SU-DHL-6 (cell line): ENCODE measurements around the gene GNL2.

Source experiments
- H2AFZ ChIP-seq: fragments of 200-600 bp; sonication (generic); 2 replicates; pipeline ENCODE4 v1.6.1; 2014; ENCODE audit warnings: low read depth, mild to moderate bottlenecking, moderate library complexity, mixed read lengths, antibody characterized with exemption, low read length; ENCODE audit not compliant: severe bottlenecking
- H3F3A ChIP-seq: fragments of 200-600 bp; shearing (Covaris generic); 2 replicates; pipeline ENCODE4 v1.6.0; 2016; ENCODE audit warnings: antibody characterized with exemption, mild to moderate bottlenecking; ENCODE audit not compliant: insufficient read depth
- H3K27ac ChIP-seq: fragments of 200-600 bp; sonication (generic); 2 replicates; pipeline ENCODE4 v1.5.1; 2016; ENCODE audit warnings: low read depth, mild to moderate bottlenecking, low read length, moderate library complexity, mixed read lengths
- H3K27me3 ChIP-seq: fragments of 200-600 bp; sonication (generic), shearing (Covaris generic); 2 replicates; pipeline ENCODE4 v1.6.0; 2014; ENCODE audit warnings: mild to moderate bottlenecking, low read length
- H3K36me3 ChIP-seq: fragments of 200-600 bp; sonication (generic); 2 replicates; pipeline ENCODE4 v1.6.1; 2014; ENCODE audit warnings: mild to moderate bottlenecking, low read length, mixed read lengths
- H3K4me2 ChIP-seq: fragments of 300-600, 200-600 bp; shearing (Covaris generic), sonication (generic); 2 replicates; pipeline ENCODE4 v1.6.0; 2014; ENCODE audit warnings: low read length, low read depth, mild to moderate bottlenecking; ENCODE audit not compliant: poor library complexity, severe bottlenecking
- H3K4me3 ChIP-seq: fragments of 200-600 bp; sonication (generic); 2 replicates; pipeline ENCODE4 v1.5.1; 2014; ENCODE audit warnings: antibody characterized with exemption, low read length, mild to moderate bottlenecking, mixed read lengths; ENCODE audit not compliant: insufficient read depth, poor library complexity, severe bottlenecking
- H3K79me2 ChIP-seq: fragments of 200-600 bp; sonication (generic); 2 replicates; pipeline ENCODE4 v1.6.1; 2014; ENCODE audit warnings: mild to moderate bottlenecking, low read length, moderate library complexity; ENCODE audit not compliant: insufficient read depth
- H3K9ac ChIP-seq: fragments of 200-600 bp; sonication (generic); 2 replicates; pipeline ENCODE4 v1.7.0; 2014; ENCODE audit warnings: mild to moderate bottlenecking, low read length
- H3K9me2 ChIP-seq: fragments of 200-600 bp; sonication (generic); replicated peaks from 2 replicates; pipeline ENCODE4 v1.6.1; 2014; ENCODE audit warnings: low read length; ENCODE audit not compliant: insufficient read depth
- H3K9me3 ChIP-seq: fragments of 200-600 bp; sonication (generic); 2 replicates; pipeline ENCODE4 v1.6.1; 2014; ENCODE audit warnings: low read length, mixed read lengths; ENCODE audit not compliant: insufficient read depth
- H4K20me1 ChIP-seq: fragments of 200-600 bp; sonication (generic); 2 replicates; pipeline ENCODE4 v1.6.1; 2014; ENCODE audit warnings: low read depth, mild to moderate bottlenecking, antibody characterized with exemption, low read length, moderate library complexity, mixed read lengths
- EZH2phosphoT487 ChIP-seq: fragments of 200-600 bp; sonication (generic), shearing (Covaris generic); conservative IDR thresholded peaks from 2 replicates; pipeline ENCODE4 v1.6.1; 2018; ENCODE audit warnings: mild to moderate bottlenecking, antibody characterized with exemption, low read length, moderate library complexity, mixed read lengths
- TF ChIP-seq, protein P1 (sequence below): fragments of 200-600 bp; sonication (generic); IDR thresholded peaks from one replicate; pipeline ENCODE4 v1.5.1; 2017; ENCODE audit warnings: antibody characterized with exemption, mild to moderate bottlenecking, low read length, moderate library complexity; ENCODE audit not compliant: insufficient read depth, poor library complexity, severe bottlenecking

Gene GNL2

DNA sequence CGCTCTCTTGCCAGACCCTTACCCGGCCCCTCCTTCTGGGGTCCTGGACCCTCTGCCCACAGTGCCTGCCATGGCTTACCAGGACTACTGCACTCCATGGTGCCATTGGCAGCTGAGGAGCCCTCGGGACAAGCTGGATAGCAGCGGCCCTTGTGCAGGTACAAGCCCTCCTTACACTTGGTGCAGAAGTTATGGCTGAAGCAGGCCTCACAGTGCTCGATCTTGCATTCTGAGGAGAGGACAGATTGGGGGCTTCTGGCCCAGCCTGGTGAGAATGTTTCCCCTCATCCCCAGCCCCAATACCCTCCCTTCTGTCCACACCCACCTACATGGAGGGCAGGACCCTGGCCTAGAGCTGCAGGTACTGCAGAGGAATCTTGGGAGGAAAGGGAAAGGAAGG lies 18.4 kb upstream of the GNL2 start:
- Histone ChIP-seq H3K9me3 (no peaks in the 10 kb centered on the region), H3F3A (no peaks in the 10 kb centered on the region), H2AFZ (no peak overlapping the region), H3K36me3 (no peaks in the 10 kb centered on the region), H3K27ac (no peak overlapping the region), H4K20me1 (no peaks in the 10 kb centered on the region), H3K4me3 (no peak overlapping the region), H3K4me2 (no peak overlapping the region), H3K27me3 (no peaks in the 10 kb centered on the region), H3K9me2 (no peaks in the 10 kb centered on the region), H3K79me2 (no peaks in the 10 kb centered on the region), H3K9ac (no peak overlapping the region)
- TF ChIP-seq EZH2phosphoT487, result no peak

DNA sequence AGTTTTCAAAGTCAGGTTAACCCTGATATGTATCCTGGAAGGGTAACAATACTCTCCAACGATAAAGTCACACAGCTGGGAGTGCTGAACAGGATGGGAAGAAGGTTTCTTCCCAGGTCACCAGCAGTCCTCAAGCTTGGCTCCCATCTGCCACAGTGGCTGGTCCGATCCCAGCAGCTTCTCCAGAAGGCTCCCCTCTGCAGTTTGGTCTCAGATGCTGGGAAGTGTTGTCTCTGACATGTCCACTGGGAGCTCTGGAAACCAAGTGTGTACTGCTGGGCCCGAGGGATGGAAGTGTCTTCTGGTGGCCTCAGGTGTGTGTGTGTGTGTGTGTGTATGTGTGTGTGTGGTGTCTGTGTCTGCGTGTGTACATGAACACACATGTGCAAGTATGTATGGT lies 16.4 kb upstream of the GNL2 start:
- Histone ChIP-seq H2AFZ (no peak overlapping the region), H3K4me2 (no peak overlapping the region), H3K4me3 (no peak overlapping the region), H3K36me3 (no peaks in the 10 kb centered on the region), H3K27me3 (no peaks in the 10 kb centered on the region), H3K9ac (no peak overlapping the region), H3K9me3 (no peaks in the 10 kb centered on the region), H4K20me1 (no peaks in the 10 kb centered on the region), H3F3A (no peaks in the 10 kb centered on the region), H3K9me2 (no peaks in the 10 kb centered on the region), H3K79me2 (no peaks in the 10 kb centered on the region), H3K27ac (no peak overlapping the region)
- TF ChIP-seq EZH2phosphoT487, result no peak
- TF ChIP-seq, protein P1, sequence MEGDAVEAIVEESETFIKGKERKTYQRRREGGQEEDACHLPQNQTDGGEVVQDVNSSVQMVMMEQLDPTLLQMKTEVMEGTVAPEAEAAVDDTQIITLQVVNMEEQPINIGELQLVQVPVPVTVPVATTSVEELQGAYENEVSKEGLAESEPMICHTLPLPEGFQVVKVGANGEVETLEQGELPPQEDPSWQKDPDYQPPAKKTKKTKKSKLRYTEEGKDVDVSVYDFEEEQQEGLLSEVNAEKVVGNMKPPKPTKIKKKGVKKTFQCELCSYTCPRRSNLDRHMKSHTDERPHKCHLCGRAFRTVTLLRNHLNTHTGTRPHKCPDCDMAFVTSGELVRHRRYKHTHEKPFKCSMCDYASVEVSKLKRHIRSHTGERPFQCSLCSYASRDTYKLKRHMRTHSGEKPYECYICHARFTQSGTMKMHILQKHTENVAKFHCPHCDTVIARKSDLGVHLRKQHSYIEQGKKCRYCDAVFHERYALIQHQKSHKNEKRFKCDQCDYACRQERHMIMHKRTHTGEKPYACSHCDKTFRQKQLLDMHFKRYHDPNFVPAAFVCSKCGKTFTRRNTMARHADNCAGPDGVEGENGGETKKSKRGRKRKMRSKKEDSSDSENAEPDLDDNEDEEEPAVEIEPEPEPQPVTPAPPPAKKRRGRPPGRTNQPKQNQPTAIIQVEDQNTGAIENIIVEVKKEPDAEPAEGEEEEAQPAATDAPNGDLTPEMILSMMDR, result no peak

DNA sequence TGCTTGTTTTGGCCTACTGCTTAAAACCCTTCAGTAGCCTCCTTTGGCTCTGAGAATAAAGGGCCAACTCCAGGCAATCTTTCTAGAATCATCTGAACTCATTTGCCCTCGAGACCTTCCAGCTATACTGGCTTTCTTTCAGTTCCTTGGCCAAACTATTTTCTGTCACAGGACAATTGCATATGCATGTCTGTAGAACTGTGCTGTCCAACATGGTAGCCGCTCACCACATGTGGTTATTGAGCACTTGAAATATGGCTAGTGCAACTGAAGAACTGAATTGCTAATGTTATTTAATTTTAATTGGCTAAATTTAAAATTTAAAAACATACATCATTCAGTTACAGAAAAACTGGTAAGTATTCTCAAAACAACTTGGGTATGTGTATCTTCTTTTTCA lies 14.3 kb upstream of the GNL2 start:
- Histone ChIP-seq H3K4me3 (no peak overlapping the region), H3K27me3 (no peaks in the 10 kb centered on the region), H3K9me2 (no peaks in the 10 kb centered on the region), H3F3A (no peaks in the 10 kb centered on the region), H3K4me2 (no peak overlapping the region), H3K79me2 (no peaks in the 10 kb centered on the region), H4K20me1 (no peaks in the 10 kb centered on the region), H3K9ac (no peak overlapping the region), H3K36me3 (no peaks in the 10 kb centered on the region), H3K27ac (no peak overlapping the region), H2AFZ (no peak overlapping the region), H3K9me3 (no peaks in the 10 kb centered on the region)
- TF ChIP-seq, protein P1, result no peak
- no peak for TF ChIP-seq EZH2phosphoT487

DNA sequence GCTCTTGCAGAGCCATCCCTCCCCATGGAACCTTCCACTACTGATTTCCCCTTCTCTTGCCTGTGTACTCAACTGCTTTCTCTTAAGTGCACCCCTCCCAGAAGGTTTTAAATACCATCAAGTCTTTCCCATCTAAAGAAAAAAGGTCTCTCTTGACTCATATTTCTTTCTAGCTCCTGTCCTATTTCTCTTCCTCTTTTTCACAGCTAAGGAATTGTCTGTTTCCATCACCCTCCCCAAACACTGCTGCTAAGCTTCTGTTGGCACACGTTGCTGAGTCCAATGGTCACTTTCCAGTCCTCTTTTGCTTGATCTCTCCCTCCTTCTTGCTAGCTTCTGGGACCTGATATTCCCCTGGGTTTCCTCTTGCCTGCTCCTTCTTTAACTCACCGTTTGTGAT lies 13.3 kb upstream of the GNL2 start:
- Histone ChIP-seq H3K36me3 (no peaks in the 10 kb centered on the region), H3F3A (no peaks in the 10 kb centered on the region), H3K4me2 (no peak overlapping the region), H3K79me2 (no peaks in the 10 kb centered on the region), H2AFZ (no peak overlapping the region), H3K9ac (no peak overlapping the region), H4K20me1 (no peaks in the 10 kb centered on the region), H3K9me3 (no peaks in the 10 kb centered on the region), H3K27me3 (no peaks in the 10 kb centered on the region), H3K4me3 (no peak overlapping the region), H3K27ac (no peak overlapping the region), H3K9me2 (no peaks in the 10 kb centered on the region)
- no peak for TF ChIP-seq EZH2phosphoT487
- TF ChIP-seq, protein P1, result no peak
